GM21423 (cell line): ENCODE results near the gene ACADS.

Experiments used
- ATAC-seq: cut with Tn5 transposase; IDR thresholded peaks from one replicate; pipeline ENCODE4 v1.9.1; 2021; ENCODE audit warnings: mild to moderate bottlenecking, moderate library complexity; ENCODE audit not compliant: unreplicated experiment

Gene ACADS

DNA sequence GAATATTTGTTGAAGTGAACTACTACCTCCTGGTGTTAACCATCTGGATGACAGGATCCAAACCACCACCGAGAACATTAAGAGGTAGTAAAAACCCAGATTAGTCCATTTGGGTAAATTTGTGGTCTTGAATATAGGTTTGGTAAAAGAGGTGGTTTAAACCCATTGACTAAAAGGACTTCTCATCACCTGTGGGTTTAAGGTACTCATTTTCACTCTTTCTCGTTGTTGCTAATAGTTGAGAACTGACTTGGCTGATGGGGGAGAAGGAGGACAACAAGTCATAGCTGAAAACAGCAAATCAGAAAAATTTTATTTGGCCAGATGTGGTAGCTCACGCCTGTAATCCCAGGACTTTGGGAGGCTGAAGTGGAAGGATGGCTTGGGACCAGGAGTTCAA lies 59.2 kb downstream of the ACADS start:
- no peak for ATAC-seq

DNA sequence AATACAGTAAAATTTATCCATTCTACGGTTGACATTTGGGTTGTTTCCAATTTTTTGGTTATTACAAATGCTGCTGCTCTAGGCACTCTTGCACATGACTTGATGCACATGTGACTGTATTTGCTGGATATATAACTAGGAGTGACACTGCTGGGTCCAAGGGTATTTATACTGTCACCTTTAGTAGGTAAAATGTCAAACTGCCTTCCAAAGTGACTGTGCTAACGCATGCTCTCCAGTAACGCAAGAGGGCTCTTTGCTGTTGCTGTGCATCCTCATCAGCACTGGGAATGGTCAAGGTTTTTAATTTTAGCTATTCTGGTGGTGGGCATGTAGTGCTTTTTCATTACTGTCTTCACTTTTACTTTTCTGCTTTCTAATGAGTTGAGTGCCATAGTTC lies 62.3 kb downstream of the ACADS start:
- no peak for ATAC-seq
